Esophagus (tissue), 2 donors: Measurements from ENCODE around the gene ERF. TPM values are rescaled to one million over a fixed set of nuclear protein-coding genes. Genes with fewer than 3 reads are reported as not detected.
A peak's percentile ranks its signal among the peaks of the same experiment; 100 is the strongest.

ENCODE experiments used
- H3K27ac ChIP-seq, 2 donors: one replicate each; pipeline ENCODE4 v1.5.1; 2013; ENCODE audit warnings: low read depth in 2 of 2, mild to moderate bottlenecking in 2 of 2, inconsistent platforms in 1 of 2, low read length in 1 of 2, moderate library complexity in 1 of 2
- H3K27me3 ChIP-seq, 2 donors: one replicate each; pipeline ENCODE4 v1.6.1; 2013; ENCODE audit warnings: low read length in 2 of 2, control low read depth in 1 of 2, mild to moderate bottlenecking in 1 of 2; ENCODE audit not compliant: insufficient read depth in 2 of 2, control insufficient read depth in 1 of 2
- H3K36me3 ChIP-seq, 2 donors: one replicate each; pipeline ENCODE4 v1.6.1; 2013; ENCODE audit warnings: low read length in 1 of 2; ENCODE audit not compliant: control insufficient read depth in 2 of 2, insufficient read depth in 2 of 2
- H3K4me1 ChIP-seq, 2 donors: one replicate each; pipeline ENCODE4 v1.6.1; 2013; ENCODE audit warnings: low read length in 1 of 2; ENCODE audit not compliant: control insufficient read depth in 2 of 2, insufficient read depth in 2 of 2
- H3K4me3 ChIP-seq, 2 donors: one replicate each; pipeline ENCODE4 v1.5.1; 2013; ENCODE audit warnings: low read length in 2 of 2, mild to moderate bottlenecking in 2 of 2, low read depth in 1 of 2, moderate library complexity in 1 of 2
- H3K9me3 ChIP-seq, 2 donors: one replicate each; pipeline ENCODE4 v1.6.1; 2013; ENCODE audit warnings: mild to moderate bottlenecking in 2 of 2, low read depth in 1 of 2, low read length in 1 of 2, moderate library complexity in 1 of 2; ENCODE audit not compliant: control insufficient read depth in 2 of 2, insufficient read depth in 1 of 2
- WGBS, 2 donors: extraction: QIAGEN DNeasy Blood & Tissue Kit; methylation state at CpG; one replicate each; pipeline ENCODE4 v1.1.7; 2013; 5-methylcytosine and 5-hydroxymethylcytosine counted together
- polyA plus RNA-seq, 2 donors: library from polyadenylated mRNA; stranded (reverse); fragments of 200-250 nt; gene quantifications; one replicate each; pipeline ENCODE4 v1.2.3, GENCODE V29; 2013
- donor health status: healthy with polysubstance abuse.
- donor health status: Bipolar disorder and iron deficiency.

The ERF gene
- polyA plus RNA-seq, 2 donors = 19.5 to 29.6 TPM

DNA sequence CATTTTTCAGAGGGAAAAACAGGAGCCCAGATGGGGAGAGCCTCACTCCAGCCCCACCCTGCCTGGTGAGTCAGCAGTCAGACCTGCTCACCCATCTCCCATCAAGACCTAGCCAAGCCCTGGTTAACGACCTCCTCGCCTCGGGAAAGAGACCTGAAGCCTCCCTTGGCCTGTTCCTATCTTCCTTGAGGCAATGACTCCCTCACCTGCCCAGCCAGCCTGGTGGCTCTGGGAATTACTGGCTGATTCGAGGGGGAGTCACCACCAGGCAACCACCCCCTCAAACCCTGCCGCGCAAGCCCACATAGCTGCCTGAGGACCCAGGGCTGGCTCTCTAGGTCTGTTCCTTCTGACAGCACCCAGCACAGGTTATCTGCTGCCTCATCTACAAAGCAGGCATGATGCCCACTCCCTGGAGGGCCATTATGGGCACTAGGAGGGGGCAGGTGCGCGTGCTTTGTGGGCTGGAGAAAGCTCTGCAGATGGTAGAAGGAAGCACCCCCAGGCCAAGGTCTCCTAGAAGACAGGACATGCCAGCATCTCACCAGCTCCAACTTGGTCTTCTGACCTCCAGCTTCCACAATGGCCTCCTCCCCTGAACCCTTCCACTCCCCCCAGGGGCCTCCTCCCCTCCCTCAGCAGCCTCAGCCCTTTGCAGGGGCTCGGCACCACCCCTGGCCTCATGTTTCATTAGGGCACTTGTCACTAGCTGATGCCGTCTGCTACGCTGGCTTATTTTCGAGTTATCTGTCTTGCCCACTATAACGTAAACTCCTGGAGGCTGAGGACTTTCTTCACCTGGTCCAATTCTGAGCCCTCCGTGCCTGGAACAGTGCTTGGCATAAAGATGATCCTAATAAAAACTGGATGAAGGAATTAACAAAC, 47.8 kb downstream of the ERF start:
- Histone ChIP-seq H3K9me3 (no peaks in the 10 kb centered on the region), H3K4me3 (no peak overlapping the region), H3K4me1 (peaks cover 6 to 11% of the 10 kb centered on the region in 2 donors), H3K27ac (peak overlapping the region; percentile 83 to 89), H3K27me3 (no peaks in the 10 kb centered on the region), H3K36me3 (peaks cover 19 to 43% of the 10 kb centered on the region in 2 donors)
- WGBS, 2 donors = 75 to 79% methylated on average over 14 of the region's 14 CpGs

DNA sequence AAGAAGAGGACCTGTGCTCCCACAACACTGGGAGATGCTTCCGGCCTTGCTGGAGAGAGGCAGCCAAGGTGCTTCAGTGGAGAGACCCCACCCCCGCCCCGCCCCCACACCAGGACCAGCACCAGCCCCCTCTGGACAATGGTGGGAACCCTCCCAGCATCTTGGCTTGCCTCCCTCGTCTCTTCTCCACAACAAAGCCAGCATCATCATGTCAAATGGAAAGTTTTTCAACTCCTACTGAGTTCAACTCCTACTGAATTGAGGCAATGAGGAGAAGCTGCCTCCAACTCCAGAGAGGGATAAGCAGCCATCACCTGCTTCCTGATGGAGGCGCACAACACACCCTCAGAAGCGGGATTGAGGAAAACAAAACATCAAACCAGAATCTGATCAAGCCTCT, 50.3 kb downstream of the ERF start:
- WGBS, 2 donors = 88 to 89% methylated on average over 6 of the region's 6 CpGs
- no peaks in the 10 kb centered on the region for H3K9me3 ChIP-seq
- no peak overlapping the region for H3K27ac ChIP-seq
- no peaks in the 10 kb centered on the region for H3K27me3 ChIP-seq
- peaks cover 6 to 24% of the 10 kb centered on the region in 2 donors for H3K4me1 ChIP-seq
- H3K4me3 ChIP-seq = no peak overlapping the region
- H3K36me3 ChIP-seq = peaks cover 17 to 49% of the 10 kb centered on the region in 2 donors

DNA sequence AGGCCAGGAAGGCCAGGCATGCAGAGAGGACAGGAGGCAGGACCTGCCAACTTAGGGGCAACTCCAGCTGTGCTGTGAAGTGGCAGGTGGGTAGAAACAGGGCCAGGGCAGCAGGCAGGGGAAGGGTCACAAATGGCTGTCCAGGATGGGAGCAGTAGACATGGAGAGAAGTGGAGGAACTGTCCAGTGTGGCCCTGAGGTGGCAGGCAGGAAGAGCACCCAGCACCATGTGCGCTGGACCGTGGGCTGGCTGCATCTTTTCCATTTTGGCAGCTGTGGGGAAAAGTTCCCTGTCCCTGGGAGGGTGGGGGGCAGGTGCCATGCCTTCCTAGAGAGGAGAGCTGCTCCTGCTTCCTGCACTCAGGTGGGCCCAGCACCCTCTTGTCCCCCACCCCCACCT, 51.2 kb downstream of the ERF start:
- peaks cover 12 to 34% of the 10 kb centered on the region in 2 donors for H3K4me1 ChIP-seq
- H3K36me3 ChIP-seq = peaks cover 18 to 50% of the 10 kb centered on the region in 2 donors
- no peaks in the 10 kb centered on the region for H3K27me3 ChIP-seq
- no peak overlapping the region for H3K27ac ChIP-seq
- H3K9me3 ChIP-seq = no peaks in the 10 kb centered on the region
- 80 to 91% methylated on average over 1 to 2 of the region's 2 CpGs for WGBS, 2 donors
- no peak overlapping the region for H3K4me3 ChIP-seq

DNA sequence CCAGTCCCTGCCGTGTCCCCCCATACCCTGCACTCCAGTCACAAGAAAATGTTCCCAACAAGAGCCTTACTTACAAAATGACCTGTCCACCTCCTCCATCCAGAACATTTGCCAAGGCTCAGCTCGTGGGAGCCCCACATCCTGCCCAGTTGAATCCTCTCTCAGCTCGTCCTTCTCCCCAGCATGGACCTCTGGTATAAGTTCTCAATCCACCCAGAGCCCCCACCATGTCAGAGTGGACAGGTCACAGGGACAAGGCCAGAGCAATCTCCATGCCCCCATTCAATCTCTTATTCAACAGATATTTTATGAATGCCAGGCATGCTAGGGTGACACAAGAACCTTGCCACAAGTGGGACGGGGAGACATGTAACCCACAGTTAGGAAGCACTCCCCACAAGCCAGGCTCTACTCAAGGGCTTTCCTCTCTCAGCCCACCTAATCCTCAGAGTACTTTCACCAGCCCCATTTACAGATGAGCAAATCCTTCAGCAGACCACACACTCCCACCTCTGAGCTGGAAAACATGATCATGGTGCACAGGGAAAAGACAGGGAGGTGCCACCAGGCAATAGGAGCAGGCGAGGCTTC, 52.5 kb downstream of the ERF start:
- peak overlapping the region; percentile 8 to 59 for H3K27ac ChIP-seq
- 78 to 82% methylated on average over 5 of the region's 5 CpGs for WGBS, 2 donors
- H3K36me3 ChIP-seq = peaks cover 17 to 49% of the 10 kb centered on the region in 2 donors
- peaks cover 12 to 39% of the 10 kb centered on the region in 2 donors for H3K4me1 ChIP-seq
- no peak overlapping the region for H3K4me3 ChIP-seq
- H3K9me3 ChIP-seq = no peaks in the 10 kb centered on the region
- no peaks in the 10 kb centered on the region for H3K27me3 ChIP-seq

DNA sequence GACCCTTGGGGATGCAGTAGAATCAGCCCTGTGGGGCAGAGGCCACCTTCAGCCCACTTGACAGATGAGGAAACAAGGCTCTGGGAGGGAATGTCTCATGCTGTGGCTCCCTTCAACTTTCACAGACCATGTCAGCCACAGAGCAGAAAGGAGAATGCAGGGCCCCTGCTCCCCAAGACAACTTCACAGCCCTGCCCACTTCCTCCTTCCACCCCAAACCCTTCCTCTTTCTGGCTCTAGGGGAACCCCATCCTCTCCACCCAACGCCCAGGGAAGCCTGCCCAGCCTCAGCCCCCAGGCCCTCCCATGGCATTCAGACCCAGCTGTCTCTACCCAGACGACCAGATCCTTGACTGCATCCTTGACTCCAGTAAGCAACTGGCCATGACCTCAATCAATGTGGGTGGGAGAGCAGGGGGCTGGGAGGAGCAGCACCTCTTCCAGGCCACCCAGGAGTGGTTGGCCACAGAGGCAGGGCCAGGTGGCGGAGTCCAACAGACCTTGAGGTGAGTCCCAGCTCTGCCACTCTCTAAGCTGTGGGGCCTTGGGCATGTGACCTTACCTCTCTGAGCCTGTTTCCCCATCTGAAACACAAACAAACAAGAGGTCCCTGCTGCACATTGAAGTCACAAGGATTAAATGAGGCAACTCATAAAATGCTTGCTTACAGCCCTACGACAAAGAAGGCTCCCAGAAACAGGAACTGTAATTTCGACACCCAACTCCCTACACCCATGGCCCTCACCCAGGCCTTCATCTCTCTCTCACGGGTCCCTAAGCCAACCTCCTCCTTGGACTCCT, 53.2 kb downstream of the ERF start:
- H3K27me3 ChIP-seq = no peaks in the 10 kb centered on the region
- H3K36me3 ChIP-seq = peaks cover 17 to 43% of the 10 kb centered on the region in 2 donors
- 62 to 66% methylated on average over 6 of the region's 6 CpGs for WGBS, 2 donors
- H3K9me3 ChIP-seq = no peaks in the 10 kb centered on the region
- H3K4me1 ChIP-seq = peaks cover 6 to 37% of the 10 kb centered on the region in 2 donors
- no peak overlapping the region for H3K4me3 ChIP-seq
- peak overlapping the region; percentile 58 to 59 for H3K27ac ChIP-seq

DNA sequence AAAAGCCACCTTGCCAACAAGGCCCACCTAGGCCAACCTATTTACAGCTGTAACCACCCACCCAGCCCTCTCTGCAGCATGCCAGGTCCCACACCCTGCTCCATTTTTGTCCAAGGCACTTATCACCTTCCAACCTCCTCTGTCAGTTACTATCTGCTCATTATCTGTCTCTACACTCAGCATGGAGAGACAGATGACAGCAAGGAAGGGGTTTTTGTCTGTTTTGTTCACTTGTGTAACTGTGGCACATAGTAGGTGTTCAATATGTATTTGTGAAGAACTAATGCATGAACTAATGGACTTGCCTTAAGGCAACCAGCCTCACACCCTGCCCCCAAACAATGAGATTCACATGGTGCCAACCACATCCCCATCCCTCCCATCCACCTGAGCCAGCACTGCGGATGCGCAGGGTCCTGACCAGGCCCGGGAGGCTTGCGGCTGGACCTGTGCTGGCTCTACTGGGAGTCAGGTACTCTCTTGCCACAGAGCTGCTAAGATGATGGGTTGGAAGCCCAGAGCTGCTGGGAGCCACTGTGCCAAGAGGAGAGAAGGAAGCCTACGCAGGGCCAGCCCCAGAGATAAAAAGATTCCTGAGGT, 54.7 kb downstream of the ERF start:
- peaks cover 6 to 32% of the 10 kb centered on the region in 2 donors for H3K4me1 ChIP-seq
- 83 to 91% methylated on average over 5 of the region's 5 CpGs for WGBS, 2 donors
- peak overlapping the region; percentile 74 to 83 for H3K27ac ChIP-seq
- H3K4me3 ChIP-seq = no peak overlapping the region
- no peaks in the 10 kb centered on the region for H3K9me3 ChIP-seq
- peaks cover 12 to 38% of the 10 kb centered on the region in 2 donors for H3K36me3 ChIP-seq
- no peaks in the 10 kb centered on the region for H3K27me3 ChIP-seq

DNA sequence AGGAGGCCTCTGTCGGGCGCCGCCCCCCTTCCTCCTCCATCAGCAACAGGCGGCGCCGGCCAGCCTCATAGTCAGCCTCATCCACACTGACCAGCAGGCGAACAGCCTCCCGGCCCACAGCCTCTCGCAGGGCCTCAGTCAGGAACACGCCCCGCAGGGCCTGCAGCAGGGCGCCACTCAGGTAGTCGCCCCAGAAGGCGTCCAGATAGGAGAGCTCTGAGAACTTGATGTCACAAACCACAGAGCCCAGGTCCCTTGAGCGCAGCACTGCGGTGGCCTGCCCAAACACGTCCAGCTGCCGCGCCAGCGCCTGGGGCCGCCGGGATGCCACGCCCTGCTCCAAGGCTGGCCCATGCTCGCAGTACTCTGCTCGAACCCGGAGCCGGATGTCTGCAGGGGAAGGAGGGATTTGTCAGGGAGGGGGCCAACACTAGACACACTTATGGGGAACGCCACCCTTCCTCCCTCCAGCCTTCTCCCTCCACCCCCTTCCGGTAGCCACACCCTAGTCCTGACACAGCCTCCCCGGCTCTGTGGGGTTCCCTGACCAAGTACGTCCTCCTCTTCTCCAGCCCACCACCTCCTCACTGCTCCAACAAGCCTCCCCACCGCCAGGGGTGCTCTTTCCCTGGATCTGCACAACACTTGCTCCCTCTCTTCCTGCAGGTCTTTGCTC, 55.4 kb downstream of the ERF start:
- Histone ChIP-seq H3K27ac (peak overlapping the region; percentile 74 to 83), H3K9me3 (no peaks in the 10 kb centered on the region), H3K36me3 (peaks cover 7 to 38% of the 10 kb centered on the region in 2 donors), H3K4me3 (peak overlapping the region in 1 of 2 donors; percentile 23), H3K27me3 (no peaks in the 10 kb centered on the region), H3K4me1 (peaks cover 6 to 32% of the 10 kb centered on the region in 2 donors)
- WGBS, 2 donors = 47 to 59% methylated on average over 32 of the region's 32 CpGs

DNA sequence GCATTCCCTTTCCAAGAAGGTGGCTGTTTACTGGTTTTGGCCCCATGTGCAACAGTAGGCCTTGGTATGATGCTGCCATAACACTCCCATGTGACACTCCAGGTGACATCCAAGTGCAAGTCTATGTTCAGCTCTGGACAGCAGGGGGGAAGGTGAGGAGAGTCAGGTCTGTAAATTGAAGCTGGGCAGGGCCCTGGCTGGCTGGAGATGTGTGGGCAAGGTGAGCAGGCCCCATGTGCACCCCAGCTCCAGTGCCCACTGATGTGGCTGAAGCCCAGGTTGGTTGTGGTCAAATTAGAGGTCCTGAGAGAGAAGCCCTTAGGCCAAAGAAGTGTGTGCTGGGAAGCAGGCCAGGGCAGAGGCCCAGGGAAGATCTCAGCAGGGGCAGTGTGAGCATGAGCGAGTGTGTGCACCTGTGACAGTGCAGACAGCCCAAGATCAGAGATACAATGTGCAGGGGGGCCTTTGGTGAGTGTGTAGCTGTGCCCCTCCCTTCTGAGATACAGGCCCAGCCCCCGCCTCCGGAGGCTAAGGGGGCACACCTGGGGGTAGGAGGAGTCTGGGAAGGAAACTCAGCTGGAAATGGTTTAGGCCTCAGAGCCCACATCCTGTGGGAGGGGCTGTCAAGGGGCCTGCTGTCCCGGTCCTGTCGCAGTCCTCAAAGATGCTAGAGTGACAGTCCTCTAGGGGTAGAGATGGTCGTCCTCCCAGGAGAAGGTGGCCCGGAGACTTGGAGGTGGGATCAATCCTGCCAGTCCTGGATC, 56.1 kb downstream of the ERF start:
- H3K9me3 ChIP-seq = no peaks in the 10 kb centered on the region
- H3K27ac ChIP-seq = peak overlapping the region; percentile 74 to 83
- H3K4me3 ChIP-seq = peak overlapping the region in 1 of 2 donors; percentile 23
- H3K36me3 ChIP-seq = peaks cover 6 to 34% of the 10 kb centered on the region in 2 donors
- 44 to 57% methylated on average over 7 of the region's 7 CpGs for WGBS, 2 donors
- peaks cover 6 to 32% of the 10 kb centered on the region in 2 donors for H3K4me1 ChIP-seq
- H3K27me3 ChIP-seq = no peaks in the 10 kb centered on the region
